Neutrophil (primary cell): ENCODE data around the gene PPP2R2D.

ENCODE experiments used
- H3K27ac ChIP-seq: fragments of 200-600 bp; sonication (generic); 2 replicates; pipeline ENCODE4 v1.5.1; 2016; ENCODE audit warnings: mild to moderate bottlenecking, moderate library complexity
- H3K27me3 ChIP-seq: fragments of 200-600 bp; sonication (generic); 2 replicates; pipeline ENCODE4 v1.6.0; 2016; ENCODE audit warnings: mild to moderate bottlenecking
- H3K36me3 ChIP-seq: fragments of 200-600 bp; sonication (generic); 2 replicates; pipeline ENCODE4 v1.5.1; 2017
- H3K4me1 ChIP-seq, 2 experiments: fragments of 200-600 bp in 1 of 2; sonication (generic) in 1 of 2; 1 replicate in 1 of 2; 2 replicates in 1 of 2; pipeline versions ENCODE4 v1.5.1 to v1.6.1; 2013 to 2016; ENCODE audit warnings: low read depth in 1 of 2, low read length in 1 of 2, mild to moderate bottlenecking in 1 of 2, moderate library complexity in 1 of 2; ENCODE audit not compliant: control insufficient read depth in 1 of 2, insufficient read depth in 1 of 2
- H3K4me3 ChIP-seq, 2 experiments: fragments of 200-600 bp in 1 of 2; sonication (generic) in 1 of 2; 1 replicate in 1 of 2; 2 replicates in 1 of 2; pipeline ENCODE4 v1.5.1; 2013 to 2016; ENCODE audit warnings: low read depth in 1 of 2, low read length in 1 of 2, mild to moderate bottlenecking in 1 of 2, moderate library complexity in 1 of 2
- H3K9me3 ChIP-seq: fragments of 200-600 bp; sonication (generic); 2 replicates; pipeline ENCODE4 v1.5.1; 2016
- TF ChIP-seq, protein P1 (sequence below): fragments of 200-600 bp; sonication (generic); IDR thresholded peaks from 2 replicates; pipeline ENCODE4 v1.5.1; 2016; ENCODE audit warnings: antibody characterized with exemption

The PPP2R2D gene

DNA sequence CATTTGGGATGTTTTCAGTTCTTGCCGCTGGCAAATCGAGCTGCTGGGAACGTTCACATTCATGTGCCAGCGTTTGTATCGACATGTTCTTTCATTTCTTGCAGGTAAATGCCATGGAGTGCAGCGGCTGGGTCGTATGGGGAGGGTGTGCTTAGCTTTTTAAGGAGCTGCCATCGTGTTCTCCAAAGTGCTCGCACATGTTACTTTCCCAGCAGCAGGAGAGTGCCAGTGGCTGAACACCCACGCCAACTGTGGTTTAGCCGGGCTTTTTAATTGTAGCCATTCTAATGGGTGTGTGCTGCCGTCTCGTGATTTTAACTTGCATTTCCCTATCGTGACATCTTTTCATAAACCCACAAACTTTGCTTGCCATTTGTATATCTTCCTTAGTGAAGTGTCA, 92.5 kb downstream of the PPP2R2D start:
- peaks cover 23% of the 10 kb centered on the region for H3K27me3 ChIP-seq
- no peaks in the 10 kb centered on the region for H3K9me3 ChIP-seq
- H3K36me3 ChIP-seq, result no peaks in the 10 kb centered on the region
- TF ChIP-seq, protein P1, sequence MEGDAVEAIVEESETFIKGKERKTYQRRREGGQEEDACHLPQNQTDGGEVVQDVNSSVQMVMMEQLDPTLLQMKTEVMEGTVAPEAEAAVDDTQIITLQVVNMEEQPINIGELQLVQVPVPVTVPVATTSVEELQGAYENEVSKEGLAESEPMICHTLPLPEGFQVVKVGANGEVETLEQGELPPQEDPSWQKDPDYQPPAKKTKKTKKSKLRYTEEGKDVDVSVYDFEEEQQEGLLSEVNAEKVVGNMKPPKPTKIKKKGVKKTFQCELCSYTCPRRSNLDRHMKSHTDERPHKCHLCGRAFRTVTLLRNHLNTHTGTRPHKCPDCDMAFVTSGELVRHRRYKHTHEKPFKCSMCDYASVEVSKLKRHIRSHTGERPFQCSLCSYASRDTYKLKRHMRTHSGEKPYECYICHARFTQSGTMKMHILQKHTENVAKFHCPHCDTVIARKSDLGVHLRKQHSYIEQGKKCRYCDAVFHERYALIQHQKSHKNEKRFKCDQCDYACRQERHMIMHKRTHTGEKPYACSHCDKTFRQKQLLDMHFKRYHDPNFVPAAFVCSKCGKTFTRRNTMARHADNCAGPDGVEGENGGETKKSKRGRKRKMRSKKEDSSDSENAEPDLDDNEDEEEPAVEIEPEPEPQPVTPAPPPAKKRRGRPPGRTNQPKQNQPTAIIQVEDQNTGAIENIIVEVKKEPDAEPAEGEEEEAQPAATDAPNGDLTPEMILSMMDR, result no peak
- H3K27ac ChIP-seq, result peak overlapping the region; percentile 59
- H3K4me1 ChIP-seq, result peaks cover 8 to 11% of the 10 kb centered on the region in 2 experiments
- H3K4me3 ChIP-seq, result no peak overlapping the region

GRCh38 chr10:131994435-131994834, 93.6 kb downstream of the PPP2R2D start:
- peaks cover 15% of the 10 kb centered on the region for H3K27me3 ChIP-seq
- no peak overlapping the region for H3K4me3 ChIP-seq
- H3K9me3 ChIP-seq, result no peaks in the 10 kb centered on the region
- no peaks in the 10 kb centered on the region for H3K36me3 ChIP-seq
- peaks cover 8 to 11% of the 10 kb centered on the region in 2 experiments for H3K4me1 ChIP-seq
- TF ChIP-seq, protein P1, result no peak
- H3K27ac ChIP-seq, result no peak overlapping the region

DNA sequence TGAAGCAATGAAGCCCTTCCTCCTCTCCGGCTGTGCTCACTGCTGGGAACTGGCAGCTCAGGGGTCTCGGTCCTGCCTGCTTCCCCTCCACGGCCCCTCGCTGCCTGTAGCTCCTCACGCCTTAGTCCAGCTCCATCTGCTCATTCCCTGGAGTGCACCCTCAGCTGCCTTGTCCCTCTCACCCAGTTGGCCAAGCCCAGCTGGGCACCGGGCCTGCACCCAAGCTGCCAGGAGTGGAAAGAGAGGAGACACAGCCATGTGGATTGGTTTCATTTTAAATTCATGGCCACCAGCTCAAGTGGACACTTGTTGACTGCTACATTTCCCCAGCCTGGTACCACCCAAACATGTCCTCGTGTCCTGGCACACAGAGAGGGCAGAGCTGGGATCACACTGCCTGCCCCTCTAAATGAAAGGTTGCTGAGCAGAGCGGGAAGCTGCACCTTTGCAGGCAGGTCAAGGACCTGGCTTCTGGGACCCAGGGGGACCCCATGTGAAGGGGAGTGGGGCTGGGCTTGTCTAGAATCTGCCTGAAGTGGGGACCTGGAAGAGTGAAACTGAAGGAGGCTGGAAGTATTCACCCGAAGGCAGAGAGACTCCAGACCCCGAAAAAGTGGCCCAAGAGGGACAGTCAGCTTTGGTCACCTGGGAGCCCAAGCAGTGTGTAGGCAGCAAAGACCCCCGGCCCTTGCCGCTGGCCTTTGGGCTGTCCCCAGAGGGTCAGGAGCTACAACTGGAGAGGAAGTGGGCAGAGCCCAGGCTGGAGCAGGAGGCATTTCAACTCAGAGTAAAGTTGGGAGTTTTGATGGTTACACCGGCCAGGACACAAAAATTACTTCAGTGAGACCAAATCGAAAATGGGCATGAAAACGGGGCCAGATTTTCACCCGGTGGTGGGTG, 95.9 kb downstream of the PPP2R2D start:
- no peak overlapping the region for H3K4me3 ChIP-seq
- no peaks in the 10 kb centered on the region for H3K36me3 ChIP-seq
- no peaks in the 10 kb centered on the region for H3K9me3 ChIP-seq
- H3K4me1 ChIP-seq, result peaks cover 8 to 11% of the 10 kb centered on the region in 2 experiments
- peaks cover 10% of the 10 kb centered on the region for H3K27me3 ChIP-seq
- TF ChIP-seq, protein P1, result no peak
- no peak overlapping the region for H3K27ac ChIP-seq

DNA sequence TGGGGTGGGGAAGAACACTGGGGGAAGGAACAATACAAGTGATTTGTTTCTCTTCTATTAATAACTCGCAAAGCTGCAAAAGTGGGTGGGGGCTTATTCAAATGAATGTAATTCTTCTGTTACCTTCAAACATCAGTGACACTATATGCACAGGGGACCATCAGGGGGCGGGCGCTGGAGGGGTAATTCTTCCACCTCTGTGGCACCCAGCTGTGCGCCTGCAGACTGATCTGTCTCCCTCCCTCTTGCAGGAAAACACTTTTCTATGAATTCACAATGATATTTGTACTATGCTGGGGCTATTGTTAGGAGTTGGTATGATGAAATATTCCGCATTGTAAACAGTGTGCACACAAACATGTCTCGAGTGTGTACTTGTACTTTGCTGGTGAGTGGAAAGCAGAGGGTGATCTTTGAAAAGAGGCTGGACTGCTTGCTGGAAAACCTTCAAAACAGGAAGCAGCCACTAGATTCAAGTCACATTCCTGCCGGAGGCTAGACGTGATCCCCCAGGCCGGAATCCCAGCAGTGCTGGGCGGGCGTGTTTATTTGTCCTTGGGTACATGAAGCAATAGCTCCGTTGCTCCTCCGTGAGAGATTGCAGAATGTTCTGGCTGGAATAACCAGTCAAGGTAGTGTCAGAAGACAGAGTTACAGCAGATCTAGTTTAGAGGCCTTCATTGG, 96.7 kb downstream of the PPP2R2D start:
- H3K9me3 ChIP-seq, result no peaks in the 10 kb centered on the region
- no peaks in the 10 kb centered on the region for H3K36me3 ChIP-seq
- H3K4me1 ChIP-seq, result peaks cover 3 to 7% of the 10 kb centered on the region in 2 experiments
- no peak overlapping the region for H3K27ac ChIP-seq
- H3K4me3 ChIP-seq, result no peak overlapping the region
- TF ChIP-seq, protein P1, result no peak
- H3K27me3 ChIP-seq, result peaks cover 11% of the 10 kb centered on the region

DNA sequence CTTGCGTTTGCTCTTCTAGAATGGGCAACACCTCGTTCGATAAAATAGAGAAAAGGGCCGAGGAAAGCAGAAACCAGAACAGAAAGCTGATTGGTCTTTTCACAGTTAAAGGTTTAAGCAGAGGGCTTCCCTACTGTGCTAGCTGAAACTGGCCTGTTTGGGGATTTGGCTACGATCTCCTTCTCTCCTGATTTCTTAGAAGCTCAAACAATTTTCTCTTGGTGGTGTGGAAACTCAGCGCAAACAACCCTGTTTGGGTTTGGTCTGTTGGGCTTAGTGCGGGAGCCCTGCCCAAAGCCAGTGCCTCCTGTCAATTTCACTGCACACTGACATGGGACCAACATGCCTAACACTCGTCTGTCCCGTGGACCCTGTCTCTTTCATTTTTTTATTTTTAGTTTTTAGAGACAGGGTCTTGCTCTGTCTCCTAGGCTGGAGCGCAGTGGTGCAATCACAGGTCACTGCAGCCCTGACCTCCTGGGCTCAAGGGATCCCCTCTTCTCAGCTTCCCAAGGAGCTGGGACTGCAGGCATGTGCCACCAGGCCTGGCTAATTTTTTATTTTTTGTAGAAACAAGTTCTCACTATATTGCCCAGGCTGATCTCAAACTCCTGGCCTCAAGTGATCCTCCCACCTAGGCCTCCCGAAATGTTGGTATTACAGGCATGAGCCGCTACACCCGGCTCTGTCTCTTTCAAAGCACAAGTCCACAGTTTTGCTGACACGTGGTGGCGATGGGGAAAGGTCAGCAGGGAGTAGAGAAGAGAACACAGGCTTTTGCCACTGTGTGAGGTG, 97.4 kb downstream of the PPP2R2D start:
- H3K27ac ChIP-seq, result no peak overlapping the region
- no peaks in the 10 kb centered on the region for H3K36me3 ChIP-seq
- no peak overlapping the region for H3K4me3 ChIP-seq
- H3K4me1 ChIP-seq, result no peaks in the 10 kb centered on the region
- H3K27me3 ChIP-seq, result peaks cover 11% of the 10 kb centered on the region
- TF ChIP-seq, protein P1, result no peak
- H3K9me3 ChIP-seq, result no peaks in the 10 kb centered on the region
